OCI-LY3 (cell line): ENCODE data around the gene ANXA1.

Source experiments
- H2AFZ ChIP-seq: fragments of 200-600, 300-600 bp; shearing (Covaris generic); 2 replicates; pipeline ENCODE4 v1.6.0; 2014; ENCODE audit warnings: antibody characterized with exemption, low read depth, low read length
- H3K27ac ChIP-seq: fragments of 200-600, 300-600 bp; sonication (generic); 2 replicates; pipeline ENCODE4 v1.5.1; 2014; ENCODE audit warnings: mild to moderate bottlenecking, low read length, moderate library complexity, mixed read lengths
- H3K27me3 ChIP-seq: fragments of 200-600, 300-600 bp; sonication (generic); 2 replicates; pipeline ENCODE4 v1.6.1; 2014; ENCODE audit warnings: low read depth, low read length, mixed read lengths
- H3K36me3 ChIP-seq: fragments of 200-600, 300-600 bp; sonication (generic); replicated peaks from 2 replicates; pipeline ENCODE3; 2014; ENCODE audit warnings: low read depth, low read length, mixed read lengths
- H3K4me1 ChIP-seq: fragments of 300-600, 200-600 bp; sonication (generic); 2 replicates; pipeline ENCODE4 v1.6.1; 2014; ENCODE audit warnings: low read length, mixed read lengths
- H3K4me2 ChIP-seq: fragments of 200-600, 300-600 bp; sonication (generic); 2 replicates; pipeline ENCODE4 v1.6.1; 2014; ENCODE audit warnings: low read length, mixed read lengths
- H3K4me3 ChIP-seq: fragments of 300-600, 200-600 bp; sonication (generic); 2 replicates; pipeline ENCODE4 v1.5.1; 2014; ENCODE audit warnings: antibody characterized with exemption, mild to moderate bottlenecking, low read length, moderate library complexity
- H3K79me2 ChIP-seq: fragments of 300-600, 200-600 bp; shearing (Covaris generic); 2 replicates; pipeline ENCODE4 v1.6.1; 2014; ENCODE audit warnings: mild to moderate bottlenecking, low read length, mixed read lengths
- H3K9ac ChIP-seq: fragments of 300-600, 200-600 bp; shearing (Covaris generic); 2 replicates; pipeline ENCODE4 v1.6.0; 2014; ENCODE audit warnings: mild to moderate bottlenecking, low read length, moderate library complexity
- H3K9me3 ChIP-seq: fragments of 200-600, 300-600 bp; shearing (Covaris generic); 2 replicates; pipeline ENCODE4 v1.6.1; 2014; ENCODE audit warnings: low read length, mixed read lengths; ENCODE audit not compliant: insufficient read depth
- H4K20me1 ChIP-seq: fragments of 200-600, 300-600 bp; sonication (generic); 2 replicates; pipeline ENCODE4 v1.6.1; 2016; ENCODE audit warnings: low read length, mixed read lengths; ENCODE audit not compliant: insufficient read depth
- EZH2phosphoT487 ChIP-seq: fragments of 200-600 bp; shearing (Covaris generic); IDR thresholded peaks from 2 replicates; pipeline ENCODE4 v1.6.1; 2018; ENCODE audit warnings: antibody characterized with exemption, mixed run types, low read depth
- TF ChIP-seq, protein P1 (sequence below): fragments of 200-600, 300-600 bp; sonication (generic); IDR thresholded peaks from 2 replicates; pipeline ENCODE4 v1.5.1; 2014; ENCODE audit warnings: antibody characterized with exemption, low read length, low read depth

ANXA1 gene, protein sequence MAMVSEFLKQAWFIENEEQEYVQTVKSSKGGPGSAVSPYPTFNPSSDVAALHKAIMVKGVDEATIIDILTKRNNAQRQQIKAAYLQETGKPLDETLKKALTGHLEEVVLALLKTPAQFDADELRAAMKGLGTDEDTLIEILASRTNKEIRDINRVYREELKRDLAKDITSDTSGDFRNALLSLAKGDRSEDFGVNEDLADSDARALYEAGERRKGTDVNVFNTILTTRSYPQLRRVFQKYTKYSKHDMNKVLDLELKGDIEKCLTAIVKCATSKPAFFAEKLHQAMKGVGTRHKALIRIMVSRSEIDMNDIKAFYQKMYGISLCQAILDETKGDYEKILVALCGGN

DNA sequence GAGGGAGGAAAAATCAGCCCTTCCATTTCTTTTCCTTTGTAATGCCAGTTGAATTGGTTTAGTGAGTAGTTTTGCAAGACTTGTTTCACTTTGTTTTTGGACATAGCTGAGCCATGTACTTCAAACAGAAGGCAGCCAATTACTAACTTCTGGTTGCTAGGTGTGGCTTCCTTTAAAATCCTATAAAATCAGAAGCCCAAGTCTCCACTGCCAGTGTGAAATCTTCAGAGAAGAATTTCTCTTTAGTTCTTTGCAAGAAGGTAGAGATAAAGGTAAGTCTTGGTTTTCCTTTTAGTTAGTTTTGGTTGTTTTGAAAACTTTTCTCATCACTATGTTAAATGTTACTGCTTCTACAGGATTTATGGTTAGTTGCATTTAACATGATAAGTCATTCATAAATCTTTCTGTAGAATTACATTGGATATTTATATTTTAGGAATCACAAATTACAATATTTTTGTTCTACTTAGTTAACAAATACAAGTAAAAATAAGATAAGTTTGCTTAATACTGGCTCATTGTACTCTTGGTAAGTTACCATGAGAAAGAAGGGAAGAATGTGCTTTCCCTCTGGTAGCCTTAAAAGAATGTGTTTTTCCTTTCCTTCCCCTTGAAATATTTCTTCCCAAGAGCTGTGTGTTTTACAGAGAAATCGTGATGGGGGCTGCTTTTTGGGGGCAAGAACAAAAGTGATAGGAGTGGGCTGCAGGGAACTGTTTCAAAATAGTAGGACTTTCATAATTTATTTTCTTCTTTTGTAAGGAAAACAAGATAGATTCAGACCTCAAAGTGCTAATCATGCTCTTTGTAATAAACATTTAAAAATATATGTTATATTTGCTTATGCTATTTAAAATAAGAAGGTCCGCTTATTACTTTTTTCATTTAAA, at the start of gene ANXA1:
Gene ANXA1 (plus strand): TSS at position 213 of the 890 bp plus-strand sequence. CDS start 6,671 bp downstream, outside the sequence.
- Histone ChIP-seq H3K79me2 (no peaks in the 10 kb centered on the region), H3K4me1 (peaks cover 40% of the 10 kb centered on the region), H3K9me3 (no peaks in the 10 kb centered on the region), H3K4me2 (no peak within 1 kb of the TSS), H3K27ac (no peak within 1 kb of the TSS), H3K4me3 (no peak within 1 kb of the TSS), H4K20me1 (no peaks in the 10 kb centered on the region), H3K36me3 (no peaks in the 10 kb centered on the region), H3K27me3 (peaks cover 16% of the 10 kb centered on the region), H3K9ac (no peak within 1 kb of the TSS), H2AFZ (no peak within 1 kb of the TSS)
- no peak for TF ChIP-seq EZH2phosphoT487
- TF ChIP-seq, protein P1, sequence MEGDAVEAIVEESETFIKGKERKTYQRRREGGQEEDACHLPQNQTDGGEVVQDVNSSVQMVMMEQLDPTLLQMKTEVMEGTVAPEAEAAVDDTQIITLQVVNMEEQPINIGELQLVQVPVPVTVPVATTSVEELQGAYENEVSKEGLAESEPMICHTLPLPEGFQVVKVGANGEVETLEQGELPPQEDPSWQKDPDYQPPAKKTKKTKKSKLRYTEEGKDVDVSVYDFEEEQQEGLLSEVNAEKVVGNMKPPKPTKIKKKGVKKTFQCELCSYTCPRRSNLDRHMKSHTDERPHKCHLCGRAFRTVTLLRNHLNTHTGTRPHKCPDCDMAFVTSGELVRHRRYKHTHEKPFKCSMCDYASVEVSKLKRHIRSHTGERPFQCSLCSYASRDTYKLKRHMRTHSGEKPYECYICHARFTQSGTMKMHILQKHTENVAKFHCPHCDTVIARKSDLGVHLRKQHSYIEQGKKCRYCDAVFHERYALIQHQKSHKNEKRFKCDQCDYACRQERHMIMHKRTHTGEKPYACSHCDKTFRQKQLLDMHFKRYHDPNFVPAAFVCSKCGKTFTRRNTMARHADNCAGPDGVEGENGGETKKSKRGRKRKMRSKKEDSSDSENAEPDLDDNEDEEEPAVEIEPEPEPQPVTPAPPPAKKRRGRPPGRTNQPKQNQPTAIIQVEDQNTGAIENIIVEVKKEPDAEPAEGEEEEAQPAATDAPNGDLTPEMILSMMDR = no peak

DNA sequence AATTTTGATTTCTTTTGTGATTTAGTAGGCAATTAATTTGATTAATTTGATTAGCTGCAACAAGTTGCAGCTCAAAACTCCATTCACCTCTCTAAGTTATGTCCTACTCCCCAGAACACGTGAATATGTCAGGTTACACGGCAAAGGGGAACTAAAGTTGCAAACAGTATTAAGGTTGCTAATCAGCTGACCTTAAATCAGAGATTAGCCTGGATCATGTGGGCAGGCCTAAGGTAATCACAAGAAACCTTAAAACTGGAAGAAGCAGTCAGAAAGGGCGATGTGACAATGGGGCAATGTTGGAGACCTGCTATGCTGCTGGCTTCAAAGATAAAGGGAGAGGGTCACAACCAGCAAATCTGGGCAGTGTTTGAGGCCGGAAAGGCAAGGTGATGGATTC, 47.3 kb upstream of the ANXA1 start:
- Histone ChIP-seq H2AFZ (no peak overlapping the region; the same call in 1 of the 2 replicates), H3K36me3 (no peaks in the 10 kb centered on the region), H3K79me2 (no peaks in the 10 kb centered on the region)

DNA sequence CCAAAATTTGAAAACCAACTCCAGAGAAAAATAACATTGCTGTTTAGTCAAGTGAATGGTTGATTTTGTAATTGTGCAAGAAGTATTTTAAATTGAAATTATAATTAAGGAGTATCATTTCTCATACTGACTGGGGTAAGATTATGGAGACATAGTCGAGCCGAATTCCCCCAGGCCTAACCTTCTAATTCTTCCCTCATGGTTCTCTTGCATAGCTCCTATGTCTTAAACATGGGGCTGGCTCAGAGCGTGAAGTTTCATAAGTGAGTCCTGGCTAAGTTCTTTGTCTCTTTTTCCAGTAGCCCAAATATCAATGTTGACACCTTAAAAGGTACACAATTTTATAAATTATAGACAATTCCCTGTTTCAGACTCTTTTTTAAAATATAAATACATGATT, 46.7 kb upstream of the ANXA1 start:
- Histone ChIP-seq H3K79me2 (no peaks in the 10 kb centered on the region), H3K4me1 (peaks cover 5% of the 10 kb centered on the region; the same call in 1 of the 2 replicates), H2AFZ (no peak overlapping the region), H3K27ac (no peak overlapping the region), H3K9ac (no peak overlapping the region), H3K27me3 (peaks cover 6% of the 10 kb centered on the region; the same call in 1 of the 2 replicates), H3K36me3 (no peaks in the 10 kb centered on the region), H3K9me3 (no peaks in the 10 kb centered on the region), H4K20me1 (no peaks in the 10 kb centered on the region), H3K4me2 (no peak overlapping the region), H3K4me3 (no peak overlapping the region)
- TF ChIP-seq, protein P1 = no peak
- no peak for TF ChIP-seq EZH2phosphoT487

More for the DNA sequence above, 47.3 kb upstream of the ANXA1 start:
- Histone ChIP-seq H4K20me1 (no peaks in the 10 kb centered on the region), H3K27me3 (peaks cover 6% of the 10 kb centered on the region; the same call in 1 of the 2 replicates), H3K4me1 (peaks cover 5% of the 10 kb centered on the region; the same call in 1 of the 2 replicates), H3K4me2 (no peak overlapping the region), H3K9me3 (no peaks in the 10 kb centered on the region), H3K27ac (no peak overlapping the region), H3K9ac (no peak overlapping the region), H3K4me3 (no peak overlapping the region)
- no peak for TF ChIP-seq EZH2phosphoT487
- TF ChIP-seq, protein P1 = no peak
